Upper lobe of left lung (tissue), 6 donors: ENCODE results near the gene PREB. TPM values are rescaled to one million over a fixed set of nuclear protein-coding genes. Genes with fewer than 3 reads are reported as not detected.

Experiments
- total RNA-seq, 6 donors: library from RNA; depleted of rRNA in 4 of 6; stranded (reverse); fragments of >200 nt in 4 of 6; gene quantifications; one replicate each; pipeline versions ENCODE4 v1.1.0 to v1.2.1, GENCODE V29; 2016 to 2021
- donor health status: DM: no; HTN: no; CAD: no; lungs with moderate emphysema.
- donor health status: DM: no; HTN: yes; CAD: no; lungs with severe emphysema.

PREB gene
- total RNA-seq, 6 donors from 2014 or later = 45.7 to 102 (median 66.0) TPM

Other genes with a start within 250 kb of the PREB start
- gene MAPRE3, start 164.0 kb downstream of the PREB start, total RNA-seq = 10 to 100 TPM; 13.5 to 61.8 (median 20.1) TPM
- gene TMEM214, start 101.7 kb downstream of the PREB start, total RNA-seq = 100 to 1,000 TPM in 1 of 6 donors, 10 to 100 TPM in 5; 42.5 to 176 (median 62.0) TPM
- gene AGBL5, start 83.0 kb downstream of the PREB start, total RNA-seq = 10 to 100 TPM in 5 of 6 donors, 1 to 10 TPM in 1; 7.8 to 17.6 (median 14.3) TPM
- gene OST4, start 63.0 kb downstream of the PREB start, total RNA-seq = 100 to 1,000 TPM in 5 of 6 donors, 10 to 100 TPM in 1; 90.4 to 265 (median 176) TPM
- 100 to 1,000 TPM in 2 of 6 donors, 10 to 100 TPM in 4; 20.7 to 158 (median 49.0) TPM for gene EMILIN1, start 56.0 kb downstream of the PREB start, total RNA-seq
- gene KHK, start 47.9 kb downstream of the PREB start, total RNA-seq = 10 to 100 TPM in 1 of 6 donors, 1 to 10 TPM in 5; 2.4 to 10.4 (median 6.3) TPM
- gene CGREF1, start 15.5 kb downstream of the PREB start, total RNA-seq = 1 to 10 TPM in 2 of 6 donors, under 1 TPM in 1, not detected in 3; 0.79 to 1.2 (median 1.0) TPM
- gene ABHD1, start 10.8 kb downstream of the PREB start, total RNA-seq = under 1 TPM in 3 of 6 donors, not detected in 3; 0.10 to 0.30 (median 0.11) TPM
- not detected for gene PRR30, start 4.8 kb upstream of the PREB start, total RNA-seq
- under 1 TPM in 2 of 6 donors, not detected in 4; 0.13 to 0.20 TPM for gene TCF23, start 14.4 kb upstream of the PREB start, total RNA-seq
- 100 to 1,000 TPM in 4 of 6 donors, 10 to 100 TPM in 2; 53.4 to 126 (median 112) TPM for gene ATRAID, start 77.4 kb upstream of the PREB start, total RNA-seq
- gene SLC5A6, start 77.6 kb upstream of the PREB start, total RNA-seq = 10 to 100 TPM; 13.6 to 29.6 (median 21.0) TPM
- 10 to 100 TPM; 19.8 to 66.0 (median 33.5) TPM for gene CAD, start 82.7 kb upstream of the PREB start, total RNA-seq
- 1 to 10 TPM in 4 of 6 donors, under 1 TPM in 2; 0.20 to 2.3 (median 1.2) TPM for gene SLC30A3, start 128.4 kb upstream of the PREB start, total RNA-seq
- not detected for gene DNAJC5G, start 140.8 kb upstream of the PREB start, total RNA-seq
- under 1 TPM in 1 of 6 donors, not detected in 5; 0.49 TPM for gene TRIM54, start 147.8 kb upstream of the PREB start, total RNA-seq
- 10 to 100 TPM in 2 of 6 donors, 1 to 10 TPM in 4; 2.6 to 81.7 (median 4.6) TPM for gene UCN, start 173.8 kb upstream of the PREB start, total RNA-seq
- gene MPV17, start 188.5 kb upstream of the PREB start, total RNA-seq = 10 to 100 TPM; 51.2 to 99.3 (median 75.9) TPM
- 100 to 1,000 TPM in 1 of 6 donors, 10 to 100 TPM in 5; 43.9 to 104 (median 48.9) TPM for gene GTF3C2, start 222.1 kb upstream of the PREB start, total RNA-seq
- 10 to 100 TPM; 24.8 to 48.2 (median 29.8) TPM for gene EIF2B4, start 235.7 kb upstream of the PREB start, total RNA-seq
- gene SNX17, start 236.0 kb upstream of the PREB start, total RNA-seq = 100 to 1,000 TPM in 3 of 6 donors, 10 to 100 TPM in 3; 69.1 to 142 (median 113) TPM
- 10 to 100 TPM in 5 of 6 donors, 1 to 10 TPM in 1; 9.3 to 31.4 (median 18.0) TPM for gene ZNF513, start 246.1 kb upstream of the PREB start, total RNA-seq